ENCODE measurements around the gene RASSF1.
"Not testable (repeated sequence)": the region's sequence is repeated elsewhere in the genome, so short reads cannot be mapped to it uniquely, and the experiment has no call there.

RASSF1 gene

DNA sequence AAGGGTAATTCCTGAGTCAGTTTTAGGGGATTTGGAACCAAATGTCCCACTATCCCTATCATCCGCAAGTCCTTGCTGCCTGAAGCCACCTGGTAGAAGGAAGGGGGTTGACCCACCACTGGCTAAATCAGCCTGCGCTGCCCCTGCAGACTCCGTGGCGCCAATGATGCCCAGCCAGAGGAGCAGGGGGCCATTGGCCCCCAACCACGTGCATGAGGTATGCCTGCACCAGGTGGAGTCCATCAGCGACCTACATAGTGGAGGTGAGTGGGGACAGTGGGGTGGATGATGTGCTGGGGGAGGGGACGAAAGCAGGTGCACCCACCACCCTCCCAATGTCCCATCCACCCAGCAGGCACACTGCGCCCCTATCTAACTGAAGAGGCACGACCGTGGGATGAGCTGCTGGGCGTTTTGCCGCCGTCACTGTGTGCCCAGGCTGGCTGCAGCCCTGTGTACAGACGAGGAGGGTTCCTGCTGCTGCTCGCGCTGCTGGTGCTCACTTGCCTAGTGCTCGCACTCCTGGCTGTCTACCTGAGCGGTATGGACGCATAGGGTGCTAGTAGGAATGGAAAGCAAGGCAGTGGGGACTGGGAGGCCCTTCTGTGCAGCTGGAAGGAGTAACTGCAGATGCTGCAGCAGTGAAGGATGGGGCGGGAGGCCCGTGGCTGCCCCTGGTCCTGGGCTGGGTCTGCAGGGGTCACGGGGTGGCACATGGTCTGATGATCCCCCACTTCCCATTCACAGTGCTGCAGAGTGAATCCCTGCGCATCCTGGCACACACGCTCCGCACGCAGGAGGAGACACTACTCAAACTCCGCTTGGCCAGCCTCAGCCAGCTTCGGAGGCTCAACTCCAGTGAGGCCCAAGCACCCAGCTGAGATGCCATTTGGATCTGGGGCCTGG is 54.1 kb downstream of the RASSF1 start:
- TF ChIP-seq, protein P1, sequence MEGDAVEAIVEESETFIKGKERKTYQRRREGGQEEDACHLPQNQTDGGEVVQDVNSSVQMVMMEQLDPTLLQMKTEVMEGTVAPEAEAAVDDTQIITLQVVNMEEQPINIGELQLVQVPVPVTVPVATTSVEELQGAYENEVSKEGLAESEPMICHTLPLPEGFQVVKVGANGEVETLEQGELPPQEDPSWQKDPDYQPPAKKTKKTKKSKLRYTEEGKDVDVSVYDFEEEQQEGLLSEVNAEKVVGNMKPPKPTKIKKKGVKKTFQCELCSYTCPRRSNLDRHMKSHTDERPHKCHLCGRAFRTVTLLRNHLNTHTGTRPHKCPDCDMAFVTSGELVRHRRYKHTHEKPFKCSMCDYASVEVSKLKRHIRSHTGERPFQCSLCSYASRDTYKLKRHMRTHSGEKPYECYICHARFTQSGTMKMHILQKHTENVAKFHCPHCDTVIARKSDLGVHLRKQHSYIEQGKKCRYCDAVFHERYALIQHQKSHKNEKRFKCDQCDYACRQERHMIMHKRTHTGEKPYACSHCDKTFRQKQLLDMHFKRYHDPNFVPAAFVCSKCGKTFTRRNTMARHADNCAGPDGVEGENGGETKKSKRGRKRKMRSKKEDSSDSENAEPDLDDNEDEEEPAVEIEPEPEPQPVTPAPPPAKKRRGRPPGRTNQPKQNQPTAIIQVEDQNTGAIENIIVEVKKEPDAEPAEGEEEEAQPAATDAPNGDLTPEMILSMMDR (IDR thresholded peaks at IDR 0.05; ENCODE audit: low read depth, low read length) = no peak
- Histone ChIP-seq H3K27me3 (no peaks in the 10 kb centered on the region), H3K4me1 (no peaks in the 10 kb centered on the region), H3K36me3 (peaks cover 27% of the 10 kb centered on the region), H3K9me3 (no peaks in the 10 kb centered on the region), H3K4me3 (ENCODE audit: low read depth, low read length) (no peak overlapping the region)
- DNase-seq = no peak

- DNase-seq; H3K9me3 ChIP-seq; H3K4me3 ChIP-seq (ENCODE audit: low read depth, low read length); H3K4me1 ChIP-seq; H3K27me3 ChIP-seq: not testable (repeated sequence)
- H3K36me3 ChIP-seq = peaks cover 14% of the 10 kb centered on the region
Observed at GRCh38 chr3:50284121-50284520, 56.5 kb downstream of the RASSF1 start.

Measured in BE2C (cell line).